ENCODE results near the gene ENO3. TPM values are rescaled to one million over a fixed set of nuclear protein-coding genes. Genes with fewer than 3 reads are reported as not detected.

ENO3 gene
- total RNA-seq, 2 experiments from 2014 or later = 31.3 to 34.0 TPM

- H3K4me3 Mint-ChIP-seq = no peak overlapping the region
- DNase-seq (no peak), ATAC-seq (no peak)
- ChIA-PET CTCF (interaction anchor here (1.2 to 3.6 kb wide), 4 partner anchors 10 to 92 kb away, joined by 3 to 30 read pairs (median 6); partner anchors contain the start of gene PFN1), POLR2A (interaction anchor here (0.7 to 15.1 kb wide), 8 partner anchors 10 to 75 kb away, joined by 3 to 627 read pairs (median 8); partner anchors contain the start of genes C17orf107, CAMTA2, ENO3 and PFN1)
- TF ChIP-seq, protein P1, sequence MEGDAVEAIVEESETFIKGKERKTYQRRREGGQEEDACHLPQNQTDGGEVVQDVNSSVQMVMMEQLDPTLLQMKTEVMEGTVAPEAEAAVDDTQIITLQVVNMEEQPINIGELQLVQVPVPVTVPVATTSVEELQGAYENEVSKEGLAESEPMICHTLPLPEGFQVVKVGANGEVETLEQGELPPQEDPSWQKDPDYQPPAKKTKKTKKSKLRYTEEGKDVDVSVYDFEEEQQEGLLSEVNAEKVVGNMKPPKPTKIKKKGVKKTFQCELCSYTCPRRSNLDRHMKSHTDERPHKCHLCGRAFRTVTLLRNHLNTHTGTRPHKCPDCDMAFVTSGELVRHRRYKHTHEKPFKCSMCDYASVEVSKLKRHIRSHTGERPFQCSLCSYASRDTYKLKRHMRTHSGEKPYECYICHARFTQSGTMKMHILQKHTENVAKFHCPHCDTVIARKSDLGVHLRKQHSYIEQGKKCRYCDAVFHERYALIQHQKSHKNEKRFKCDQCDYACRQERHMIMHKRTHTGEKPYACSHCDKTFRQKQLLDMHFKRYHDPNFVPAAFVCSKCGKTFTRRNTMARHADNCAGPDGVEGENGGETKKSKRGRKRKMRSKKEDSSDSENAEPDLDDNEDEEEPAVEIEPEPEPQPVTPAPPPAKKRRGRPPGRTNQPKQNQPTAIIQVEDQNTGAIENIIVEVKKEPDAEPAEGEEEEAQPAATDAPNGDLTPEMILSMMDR (IDR thresholded peaks at IDR 0.05) = no peak
- no peaks in the 10 kb centered on the region for H3K27me3 Mint-ChIP-seq
- peaks cover under 1% of the 10 kb centered on the region for H3K9me3 Mint-ChIP-seq
- H3K36me3 Mint-ChIP-seq (ENCODE audit: low read depth) = peaks cover 39% of the 10 kb centered on the region
- H3K4me1 Mint-ChIP-seq (ENCODE audit: low read depth) = peaks cover 32% of the 10 kb centered on the region
- no peak overlapping the region for H3K27ac Mint-ChIP-seq
- intact Hi-C loops (cut with micrococcal nuclease) = no loop called here
These were observed 19.4 kb downstream of the ENO3 start for GRCh38 chr17:4970273-4970672.

- Mint-ChIP-seq H3K27me3 (no peaks in the 10 kb centered on the region), H3K4me3 (no peak overlapping the region), H3K4me1 (ENCODE audit: low read depth) (peaks cover 22% of the 10 kb centered on the region), H3K9me3 (no peaks in the 10 kb centered on the region), H3K27ac (peak overlapping the region; percentile 18), H3K36me3 (ENCODE audit: low read depth) (peaks cover 42% of the 10 kb centered on the region)
- ChIA-PET POLR2A (interaction anchor here (0.5 to 15.1 kb wide), 4 partner anchors 8 to 169 kb away, joined by 3 to 627 read pairs (median 20); partner anchors contain the start of genes ENO3, PFN1, RNF167 and SLC25A11), CTCF (interaction anchor here (0.7 to 3.6 kb wide), 3 partner anchors 9 to 90 kb away, joined by 4 to 30 read pairs (median 5); partner anchors contain the start of gene CAMTA2)
- no peak for DNase-seq
- TF ChIP-seq, protein P1 (IDR thresholded peaks at IDR 0.05) = no peak
- intact Hi-C loops (cut with micrococcal nuclease) = no loop called here
- ATAC-seq = no peak
These were observed 20.9 kb downstream of the ENO3 start for GRCh38 chr17:4971826-4972225.

GRCh38 chr17:4972322-4972721 lies 21.4 kb downstream of the ENO3 start:
- CTCF ChIA-PET = interaction anchor here (0.7 kb wide), 1 partner anchor 8 kb away, joined by 5 read pairs; no protein-coding TSS in a partner anchor
- Mint-ChIP-seq H3K27me3 (no peaks in the 10 kb centered on the region), H3K27ac (no peak overlapping the region), H3K4me3 (no peak overlapping the region), H3K36me3 (ENCODE audit: low read depth) (peaks cover 43% of the 10 kb centered on the region), H3K4me1 (ENCODE audit: low read depth) (peaks cover 22% of the 10 kb centered on the region), H3K9me3 (no peaks in the 10 kb centered on the region)
- intact Hi-C loops (cut with micrococcal nuclease) = no loop called here
- DNase-seq = no peak
- TF ChIP-seq, protein P1 (IDR thresholded peaks at IDR 0.05) = no peak
- ATAC-seq = no peak
- POLR2A ChIA-PET = interaction anchor here (0.5 to 15.1 kb wide), 3 partner anchors 24 to 169 kb away, joined by 3 to 627 read pairs (median 5); partner anchors contain the start of genes ENO3, PFN1, RNF167 and SLC25A11

DNA sequence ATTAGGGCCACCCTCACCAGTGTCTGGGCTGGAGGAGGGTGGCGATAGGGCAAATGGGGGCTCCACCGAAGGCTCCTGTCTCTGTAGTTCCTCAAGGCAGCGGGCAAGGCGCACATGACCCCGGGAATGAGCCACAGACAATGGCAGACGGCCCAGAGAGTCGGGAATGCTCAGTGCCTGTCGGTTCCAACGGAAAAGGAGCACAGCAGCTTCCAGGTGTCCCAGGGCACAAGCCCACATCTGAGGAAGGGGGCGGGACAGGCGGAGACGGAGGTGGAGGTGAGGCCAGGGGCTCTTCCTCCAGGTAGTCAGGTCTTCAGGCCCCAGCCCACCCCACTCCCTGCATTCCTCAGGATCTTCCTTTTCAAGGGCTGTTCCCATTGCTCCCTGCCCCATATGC lies 21.8 kb downstream of the ENO3 start:
- H3K4me3 Mint-ChIP-seq = no peak overlapping the region
- intact Hi-C loops (cut with micrococcal nuclease) = no loop called here

More for the DNA sequence above, 21.8 kb downstream of the ENO3 start:
- DNase-seq (no peak), ATAC-seq (no peak)
- no peaks in the 10 kb centered on the region for H3K9me3 Mint-ChIP-seq
- peaks cover 22% of the 10 kb centered on the region for H3K4me1 Mint-ChIP-seq (ENCODE audit: low read depth)
- no peaks in the 10 kb centered on the region for H3K27me3 Mint-ChIP-seq
- ChIA-PET CTCF (interaction anchor here (0.7 kb wide), 1 partner anchor 8 kb away, joined by 5 read pairs; no protein-coding TSS in a partner anchor), POLR2A (interaction anchor here (1.1 to 15.1 kb wide), 3 partner anchors 14 to 33 kb away, joined by 5 to 627 read pairs (median 11); partner anchors contain the start of genes CAMTA2, ENO3, PFN1 and RNF167)
- H3K36me3 Mint-ChIP-seq (ENCODE audit: low read depth) = peaks cover 47% of the 10 kb centered on the region
- TF ChIP-seq, protein P1 (IDR thresholded peaks at IDR 0.05) = no peak
- H3K27ac Mint-ChIP-seq = peak overlapping the region; percentile 18
